Measurements from ENCODE around the gene EPHA3. TPM values are rescaled to one million over a fixed set of nuclear protein-coding genes. Genes with fewer than 3 reads are reported as not detected.

Gene EPHA3
- total RNA-seq, 1 donor from 2014 or later, result 0.17 TPM

DNA sequence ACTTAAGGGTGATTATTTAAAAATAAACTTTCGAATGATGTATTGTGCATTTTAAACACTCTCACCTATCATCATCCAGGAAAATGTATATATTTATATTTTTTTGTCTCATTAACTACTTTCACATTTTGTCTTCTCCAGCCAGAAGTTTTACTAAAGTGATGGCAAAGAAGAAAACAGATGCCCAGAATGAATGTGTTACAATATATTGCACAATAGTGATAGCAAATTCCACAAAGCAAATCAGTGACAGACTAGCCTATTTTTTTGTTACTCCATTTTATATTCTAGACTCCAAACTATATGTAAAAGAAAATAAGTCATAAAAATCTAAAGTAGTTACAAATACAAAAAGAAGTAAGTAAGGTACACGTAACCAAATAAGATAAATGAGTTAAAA, 414.7 kb downstream of the EPHA3 start:
- Mint-ChIP-seq H3K36me3 (ENCODE audit: insufficient read depth) (no peaks in the 10 kb centered on the region), H3K9me3 (ENCODE audit: low read depth) (no peaks in the 10 kb centered on the region), H3K27ac (no peak overlapping the region), H3K4me3 (ENCODE audit: low read depth) (no peak overlapping the region), H3K4me1 (ENCODE audit: low read depth) (peaks cover 2% of the 10 kb centered on the region), H3K27me3 (no peaks in the 10 kb centered on the region)
- DNase-seq (ENCODE audit: low spot score, unreplicated experiment), result no peak
- TF ChIP-seq, protein P1, sequence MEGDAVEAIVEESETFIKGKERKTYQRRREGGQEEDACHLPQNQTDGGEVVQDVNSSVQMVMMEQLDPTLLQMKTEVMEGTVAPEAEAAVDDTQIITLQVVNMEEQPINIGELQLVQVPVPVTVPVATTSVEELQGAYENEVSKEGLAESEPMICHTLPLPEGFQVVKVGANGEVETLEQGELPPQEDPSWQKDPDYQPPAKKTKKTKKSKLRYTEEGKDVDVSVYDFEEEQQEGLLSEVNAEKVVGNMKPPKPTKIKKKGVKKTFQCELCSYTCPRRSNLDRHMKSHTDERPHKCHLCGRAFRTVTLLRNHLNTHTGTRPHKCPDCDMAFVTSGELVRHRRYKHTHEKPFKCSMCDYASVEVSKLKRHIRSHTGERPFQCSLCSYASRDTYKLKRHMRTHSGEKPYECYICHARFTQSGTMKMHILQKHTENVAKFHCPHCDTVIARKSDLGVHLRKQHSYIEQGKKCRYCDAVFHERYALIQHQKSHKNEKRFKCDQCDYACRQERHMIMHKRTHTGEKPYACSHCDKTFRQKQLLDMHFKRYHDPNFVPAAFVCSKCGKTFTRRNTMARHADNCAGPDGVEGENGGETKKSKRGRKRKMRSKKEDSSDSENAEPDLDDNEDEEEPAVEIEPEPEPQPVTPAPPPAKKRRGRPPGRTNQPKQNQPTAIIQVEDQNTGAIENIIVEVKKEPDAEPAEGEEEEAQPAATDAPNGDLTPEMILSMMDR (IDR thresholded peaks at IDR 0.05; ENCODE audit: unreplicated experiment), result no peak

DNA sequence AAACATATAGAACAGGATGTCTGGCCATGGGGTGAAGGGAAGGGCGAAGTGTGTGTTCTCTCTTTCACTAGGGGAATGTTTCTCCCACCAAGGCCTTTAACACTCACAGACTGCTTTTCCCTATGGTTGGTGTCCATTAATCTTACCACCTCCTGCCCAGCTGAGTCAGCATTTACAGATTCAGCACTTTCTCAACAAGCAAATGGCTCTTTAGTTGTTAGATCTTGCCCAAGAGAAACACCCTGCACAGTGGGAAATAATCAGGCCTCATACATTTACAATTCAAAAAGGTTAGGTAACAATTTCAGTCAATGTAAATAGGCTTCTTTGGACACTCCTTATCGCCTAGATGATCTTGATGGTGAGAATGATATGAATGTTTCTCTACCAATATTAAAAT, 418.2 kb downstream of the EPHA3 start:
- TF ChIP-seq, protein P1 (IDR thresholded peaks at IDR 0.05; ENCODE audit: unreplicated experiment), result no peak
- no peaks in the 10 kb centered on the region for H3K36me3 Mint-ChIP-seq (ENCODE audit: insufficient read depth)
- no peaks in the 10 kb centered on the region for H3K27me3 Mint-ChIP-seq
- H3K27ac Mint-ChIP-seq, result no peak overlapping the region
- peaks cover 9% of the 10 kb centered on the region for H3K4me1 Mint-ChIP-seq (ENCODE audit: low read depth)
- DNase-seq (ENCODE audit: low spot score, unreplicated experiment), result no peak
- no peak overlapping the region for H3K4me3 Mint-ChIP-seq (ENCODE audit: low read depth)
- H3K9me3 Mint-ChIP-seq (ENCODE audit: low read depth), result no peaks in the 10 kb centered on the region

DNA sequence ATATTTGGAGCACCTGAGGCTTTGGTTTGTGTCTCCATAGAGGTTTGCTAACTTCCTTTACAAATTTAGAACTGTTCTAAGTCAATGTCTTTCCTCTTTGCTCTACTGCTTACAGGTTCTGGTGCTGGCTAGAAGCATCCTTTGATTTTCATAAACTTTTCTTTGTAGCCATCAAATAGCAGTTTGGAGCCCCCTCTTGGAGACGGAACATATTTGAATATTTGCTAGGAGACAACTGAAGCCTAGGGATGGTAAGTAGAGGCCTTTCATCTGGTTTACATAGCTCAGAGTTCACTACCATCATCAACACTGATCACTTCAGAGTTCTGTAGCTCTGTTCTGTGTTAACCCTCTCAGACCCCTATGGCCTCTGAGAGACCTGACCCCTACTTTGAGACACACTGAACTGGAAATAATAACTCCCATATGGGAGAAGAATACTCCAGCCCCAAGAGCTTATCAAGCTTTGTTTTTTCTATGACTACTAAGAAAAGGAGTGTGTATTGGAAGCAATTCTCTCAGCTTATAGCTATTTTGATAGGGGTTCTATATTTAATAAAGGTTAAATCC, 420.4 kb downstream of the EPHA3 start:
- Mint-ChIP-seq H3K27ac (no peak overlapping the region), H3K4me3 (ENCODE audit: low read depth) (no peak overlapping the region), H3K9me3 (ENCODE audit: low read depth) (no peaks in the 10 kb centered on the region), H3K4me1 (ENCODE audit: low read depth) (peaks cover 9% of the 10 kb centered on the region), H3K27me3 (no peaks in the 10 kb centered on the region), H3K36me3 (ENCODE audit: insufficient read depth) (no peaks in the 10 kb centered on the region)
- TF ChIP-seq, protein P1 (IDR thresholded peaks at IDR 0.05; ENCODE audit: unreplicated experiment), result no peak
- DNase-seq (ENCODE audit: low spot score, unreplicated experiment), result no peak

All from progenitor cell of endocrine pancreas (in vitro differentiated cells).